AG10803 (cell line): Measurements from ENCODE around the gene CLIC4.
"Not testable (repeated sequence)": the region's sequence is repeated elsewhere in the genome, so short reads cannot be mapped to it uniquely, and the experiment has no call there.

ENCODE experiments used
- DNase-seq: peaks from one replicate; pipeline ENCODE4 v3.0.0; 2010; ENCODE audit warnings: low read depth
- H3K4me3 ChIP-seq: 2 replicates; pipeline ENCODE4 v1.5.1; 2011; ENCODE audit warnings: mild to moderate bottlenecking, low read length, control low read depth
- TF ChIP-seq, protein P1 (sequence below): conservative IDR thresholded peaks from 2 replicates; pipeline ENCODE4 v1.5.1; 2011; ENCODE audit warnings: mild to moderate bottlenecking, low read length, control low read depth, inconsistent platforms

Gene CLIC4

DNA sequence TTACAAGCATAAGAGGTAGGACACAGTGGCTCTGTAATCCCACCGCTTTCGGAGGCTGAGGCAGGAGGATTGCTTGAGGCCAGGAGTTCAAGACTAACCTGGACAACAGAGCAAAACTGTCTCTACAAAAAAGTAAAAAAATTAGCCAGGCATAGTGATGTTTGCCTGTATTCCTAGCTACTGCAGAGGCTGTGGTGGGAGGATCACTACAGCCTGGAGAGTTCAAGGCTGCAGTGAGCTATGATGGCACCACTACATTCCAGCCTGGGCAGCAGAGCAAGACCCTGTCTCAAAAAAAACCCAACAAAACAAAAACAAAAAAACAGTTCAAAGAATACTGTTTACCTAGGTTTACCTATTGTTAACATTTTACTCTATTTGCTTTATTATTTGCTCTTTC lies 37.4 kb downstream of the CLIC4 start:
- TF ChIP-seq, protein P1, sequence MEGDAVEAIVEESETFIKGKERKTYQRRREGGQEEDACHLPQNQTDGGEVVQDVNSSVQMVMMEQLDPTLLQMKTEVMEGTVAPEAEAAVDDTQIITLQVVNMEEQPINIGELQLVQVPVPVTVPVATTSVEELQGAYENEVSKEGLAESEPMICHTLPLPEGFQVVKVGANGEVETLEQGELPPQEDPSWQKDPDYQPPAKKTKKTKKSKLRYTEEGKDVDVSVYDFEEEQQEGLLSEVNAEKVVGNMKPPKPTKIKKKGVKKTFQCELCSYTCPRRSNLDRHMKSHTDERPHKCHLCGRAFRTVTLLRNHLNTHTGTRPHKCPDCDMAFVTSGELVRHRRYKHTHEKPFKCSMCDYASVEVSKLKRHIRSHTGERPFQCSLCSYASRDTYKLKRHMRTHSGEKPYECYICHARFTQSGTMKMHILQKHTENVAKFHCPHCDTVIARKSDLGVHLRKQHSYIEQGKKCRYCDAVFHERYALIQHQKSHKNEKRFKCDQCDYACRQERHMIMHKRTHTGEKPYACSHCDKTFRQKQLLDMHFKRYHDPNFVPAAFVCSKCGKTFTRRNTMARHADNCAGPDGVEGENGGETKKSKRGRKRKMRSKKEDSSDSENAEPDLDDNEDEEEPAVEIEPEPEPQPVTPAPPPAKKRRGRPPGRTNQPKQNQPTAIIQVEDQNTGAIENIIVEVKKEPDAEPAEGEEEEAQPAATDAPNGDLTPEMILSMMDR: no peak
- DNase-seq: no peak
- no peak overlapping the region for H3K4me3 ChIP-seq

DNA sequence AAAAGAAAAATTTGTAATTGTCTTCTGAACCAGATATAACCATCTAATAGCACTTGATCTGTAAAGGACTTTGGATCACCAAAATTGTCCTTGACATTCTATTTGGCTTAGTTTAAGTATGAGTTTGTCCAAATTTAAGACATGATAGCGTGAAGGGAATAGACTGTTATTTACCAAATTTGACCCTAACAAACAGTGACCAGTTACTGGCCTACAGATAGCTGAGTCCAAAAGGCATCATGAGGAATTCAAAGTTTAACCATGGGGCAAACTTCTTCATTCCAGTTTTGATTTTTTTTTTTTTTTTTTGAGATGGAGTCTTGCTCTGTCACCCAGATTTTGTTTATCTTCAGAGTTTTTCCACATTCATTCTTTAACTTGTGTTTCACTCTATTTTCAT lies 38.5 kb downstream of the CLIC4 start:
- TF ChIP-seq, protein P1: no peak
- DNase-seq: no peak
- H3K4me3 ChIP-seq: no peak overlapping the region

DNA sequence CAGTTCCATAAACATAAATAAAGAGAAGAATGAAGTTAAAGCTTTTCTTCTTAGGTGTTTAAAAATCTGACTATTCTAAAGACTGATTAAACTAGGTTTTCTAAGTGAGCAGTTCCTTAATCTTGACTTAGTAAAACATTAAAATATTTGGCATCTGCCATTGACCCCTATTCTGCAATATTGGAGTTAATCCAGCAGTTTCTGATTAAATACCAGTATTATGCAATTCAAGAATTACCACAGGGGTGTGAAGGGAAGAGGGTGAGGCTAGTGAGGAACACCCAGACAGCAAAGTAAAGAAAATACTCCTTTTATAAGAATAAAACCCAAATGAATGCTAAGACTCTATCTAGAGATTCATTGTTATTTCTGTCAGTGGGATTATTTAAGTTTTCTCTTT lies 40.9 kb downstream of the CLIC4 start:
- TF ChIP-seq, protein P1: no peak
- H3K4me3 ChIP-seq: no peak overlapping the region
- DNase-seq: peak; percentile 71

DNA sequence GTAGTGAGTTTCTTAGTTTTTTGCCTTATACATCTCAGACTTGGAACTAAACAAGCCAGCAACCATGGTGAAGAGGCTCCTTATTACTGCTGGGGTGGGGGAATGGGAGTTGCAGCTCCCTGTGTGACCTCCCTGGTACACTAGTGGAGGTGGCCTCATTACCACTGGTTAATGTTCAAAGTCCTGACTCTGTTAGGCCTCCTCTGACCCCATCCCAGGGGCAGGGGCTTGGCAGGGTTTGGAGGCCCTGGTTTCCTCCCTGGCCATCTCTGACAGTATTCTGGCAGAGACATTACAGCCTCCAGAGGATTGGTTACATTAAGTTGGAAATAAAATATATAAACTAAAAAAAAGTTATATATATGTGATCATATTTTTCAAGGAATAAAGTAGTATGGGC lies 45.2 kb downstream of the CLIC4 start:
- H3K4me3 ChIP-seq: no peak overlapping the region
- no peak for DNase-seq
- TF ChIP-seq, protein P1: no peak

DNA sequence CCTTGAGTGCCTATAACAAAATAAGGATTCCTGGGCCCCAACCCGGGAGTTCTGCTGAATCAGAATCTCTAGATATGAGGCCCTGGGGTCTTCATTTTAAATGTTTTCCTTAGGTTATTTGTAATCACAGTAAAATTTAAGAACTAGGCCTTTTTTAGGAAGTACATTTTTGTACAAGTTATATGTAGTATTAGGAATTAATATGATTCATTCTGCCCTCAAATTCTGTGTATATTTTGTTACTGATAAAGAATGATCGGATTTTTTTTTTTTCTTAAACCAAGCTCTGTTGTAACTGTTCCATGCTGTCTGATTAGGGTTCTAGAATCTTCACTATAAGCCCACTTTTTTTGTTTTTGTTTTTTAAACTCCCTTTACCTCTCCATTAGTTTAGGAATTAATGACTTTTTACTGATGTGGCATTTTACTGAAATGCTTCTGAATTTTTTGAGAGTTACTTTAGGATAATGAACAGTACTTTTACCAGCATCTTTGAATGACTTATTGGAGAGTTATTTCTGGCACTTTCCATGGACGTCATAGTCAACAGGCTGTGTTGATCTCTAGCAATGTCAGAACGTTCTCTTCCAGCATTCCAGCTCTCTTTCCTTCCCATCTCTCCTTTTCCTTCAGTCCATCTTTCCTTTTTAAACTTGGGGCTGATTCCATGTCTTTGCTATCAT lies 48.3 kb downstream of the CLIC4 start:
- peak; percentile 87 for DNase-seq
- TF ChIP-seq, protein P1: no peak
- no peak overlapping the region for H3K4me3 ChIP-seq

DNA sequence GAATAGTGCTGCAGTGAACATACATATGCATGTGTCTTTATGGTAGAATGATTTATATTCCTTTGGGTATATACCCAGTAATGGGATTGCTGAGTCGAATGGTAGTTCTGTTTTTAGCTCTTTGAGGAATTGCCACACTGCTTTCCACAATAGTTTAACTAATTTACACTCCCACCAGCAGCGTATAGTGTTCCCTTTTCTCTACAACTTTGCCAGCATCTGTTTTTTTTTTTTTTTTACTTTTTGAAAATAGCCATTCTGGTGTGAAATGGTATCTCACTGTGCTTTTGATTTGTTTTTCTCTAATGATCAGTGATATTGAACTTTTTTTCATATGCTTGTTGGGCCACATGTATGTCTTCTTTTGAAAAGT lies 48.9 kb downstream of the CLIC4 start:
- not testable (repeated sequence) for H3K4me3 ChIP-seq, DNase-seq

DNA sequence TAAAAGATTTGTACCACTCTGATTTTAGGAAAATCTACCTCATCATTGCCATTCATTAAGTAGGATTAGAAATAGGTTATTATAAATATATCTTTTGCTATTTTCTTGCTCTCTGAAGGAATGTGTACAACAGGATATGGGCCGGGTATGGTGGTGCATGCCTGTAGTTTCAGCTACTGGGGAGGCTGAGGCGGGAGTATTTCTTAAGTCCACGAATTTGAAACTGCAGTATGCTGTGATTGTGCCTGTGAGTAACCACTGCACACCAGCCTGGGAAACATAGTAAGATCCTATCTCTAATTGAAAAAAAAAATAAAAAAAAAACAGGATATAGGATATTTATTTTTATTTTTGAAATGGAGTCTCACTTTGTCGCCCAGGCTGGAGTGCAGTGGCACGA lies 50.0 kb downstream of the CLIC4 start:
- TF ChIP-seq, protein P1: no peak
- H3K4me3 ChIP-seq: no peak overlapping the region
- DNase-seq: peak; percentile 41

DNA sequence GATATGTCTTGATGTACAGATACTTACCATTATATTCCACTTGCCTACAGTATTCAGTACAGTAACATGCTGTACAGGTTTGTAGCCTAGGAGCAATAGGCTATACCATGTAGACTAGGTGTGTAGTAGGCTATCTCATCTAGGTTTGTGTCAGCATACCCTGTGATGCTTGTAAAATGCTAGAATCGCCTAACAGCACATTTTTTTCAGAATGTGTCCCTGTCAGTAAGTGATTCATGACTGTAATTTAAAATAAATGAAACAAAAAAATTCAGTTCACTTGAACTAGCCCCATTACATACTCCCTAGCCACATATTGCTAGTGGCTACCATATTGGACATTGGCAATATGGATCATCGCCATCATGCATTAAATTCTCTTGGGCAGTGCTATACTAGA lies 51.3 kb downstream of the CLIC4 start:
- no peak for DNase-seq
- TF ChIP-seq, protein P1: no peak

DNA sequence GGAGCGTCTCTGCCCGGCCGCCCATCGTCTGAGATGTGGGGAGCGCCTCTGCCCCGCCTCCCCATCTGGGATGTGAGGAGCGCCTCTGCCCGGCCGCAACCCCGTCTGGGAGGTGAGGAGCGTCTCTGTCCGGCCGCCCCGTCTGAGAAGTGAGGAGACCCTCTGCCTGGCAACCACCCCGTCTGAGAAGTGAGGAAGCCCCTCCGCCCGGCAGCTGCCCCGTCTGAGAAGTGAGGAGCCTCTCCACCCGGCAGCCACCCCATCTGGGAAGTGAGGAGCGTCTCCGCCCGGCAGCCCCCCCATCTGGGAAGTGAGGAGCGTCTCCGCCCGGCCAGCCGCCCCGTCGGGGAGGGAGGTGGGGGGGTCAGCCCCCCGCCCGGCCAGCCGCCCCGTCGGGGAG lies 54.0 kb downstream of the CLIC4 start:
- DNase-seq, H3K4me3 ChIP-seq: not testable (repeated sequence)

More for the DNA sequence above, 51.3 kb downstream of the CLIC4 start:
- no peak overlapping the region for H3K4me3 ChIP-seq
